Loucy (cell line): ENCODE measurements around the gene C1QTNF8.

Experiments
- CTCF ChIP-seq: fragments of 200-600 bp; sonication (generic); conservative IDR thresholded peaks from 2 replicates; pipeline ENCODE4 v1.5.1; 2014; ENCODE audit warnings: mild to moderate bottlenecking, antibody characterized with exemption, low read length
- EZH2phosphoT487 ChIP-seq: fragments of 200-600 bp; IDR thresholded peaks from 2 replicates; pipeline ENCODE4 v1.6.1; 2018; ENCODE audit warnings: antibody characterized with exemption, mild to moderate bottlenecking, moderate library complexity, borderline replicate concordance

GRCh38 chr16:1045310-1045992 lies 50.6 kb downstream of the C1QTNF8 start:
- TF ChIP-seq CTCF (no peak), EZH2phosphoT487 (no peak)
